ENCODE results near the gene LDLRAD3.

- TF ChIP-seq, protein P1, sequence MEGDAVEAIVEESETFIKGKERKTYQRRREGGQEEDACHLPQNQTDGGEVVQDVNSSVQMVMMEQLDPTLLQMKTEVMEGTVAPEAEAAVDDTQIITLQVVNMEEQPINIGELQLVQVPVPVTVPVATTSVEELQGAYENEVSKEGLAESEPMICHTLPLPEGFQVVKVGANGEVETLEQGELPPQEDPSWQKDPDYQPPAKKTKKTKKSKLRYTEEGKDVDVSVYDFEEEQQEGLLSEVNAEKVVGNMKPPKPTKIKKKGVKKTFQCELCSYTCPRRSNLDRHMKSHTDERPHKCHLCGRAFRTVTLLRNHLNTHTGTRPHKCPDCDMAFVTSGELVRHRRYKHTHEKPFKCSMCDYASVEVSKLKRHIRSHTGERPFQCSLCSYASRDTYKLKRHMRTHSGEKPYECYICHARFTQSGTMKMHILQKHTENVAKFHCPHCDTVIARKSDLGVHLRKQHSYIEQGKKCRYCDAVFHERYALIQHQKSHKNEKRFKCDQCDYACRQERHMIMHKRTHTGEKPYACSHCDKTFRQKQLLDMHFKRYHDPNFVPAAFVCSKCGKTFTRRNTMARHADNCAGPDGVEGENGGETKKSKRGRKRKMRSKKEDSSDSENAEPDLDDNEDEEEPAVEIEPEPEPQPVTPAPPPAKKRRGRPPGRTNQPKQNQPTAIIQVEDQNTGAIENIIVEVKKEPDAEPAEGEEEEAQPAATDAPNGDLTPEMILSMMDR (IDR thresholded peaks at IDR 0.05; ENCODE audit: insufficient read depth, low read depth, low read length): no peak
- TF ChIP-seq EZH2 (IDR thresholded peaks at IDR 0.05; ENCODE audit: insufficient read depth, low read length): no peak
Measured at GRCh38 chr11:36216061-36216615, 272.3 kb downstream of the LDLRAD3 start.
